ENCODE measurements around the gene KCNJ12. TPM values are rescaled to one million over a fixed set of nuclear protein-coding genes. Genes with fewer than 3 reads are reported as not detected.
"Not testable (repeated sequence)": the region's sequence is repeated elsewhere in the genome, so short reads cannot be mapped to it uniquely, and the experiment has no call there.

KCNJ12 gene
- total RNA-seq, 1 donor from 2014 or later, result not detected

GRCh38 chr17:21339011-21339410 lies 37.1 kb upstream of the KCNJ12 start:
- DNase-seq, result no peak
- H3K4me1 Mint-ChIP-seq, result no peaks in the 10 kb centered on the region
- TF ChIP-seq CTCF (IDR thresholded peaks at IDR 0.05), result no peak
- H3K36me3 Mint-ChIP-seq (ENCODE audit: low read depth), result no peaks in the 10 kb centered on the region
- H3K4me3 Mint-ChIP-seq, result no peak overlapping the region
- ChIA-PET CTCF (no interaction called here), POLR2A (no interaction called here)
- no peaks in the 10 kb centered on the region for H3K27me3 Mint-ChIP-seq
- no peak for ATAC-seq (ENCODE audit: low read depth)
- H3K27ac Mint-ChIP-seq, result no peak overlapping the region
- intact Hi-C loops (cut with micrococcal nuclease), result no loop called here
- no peaks in the 10 kb centered on the region for H3K9me3 Mint-ChIP-seq

- ATAC-seq (ENCODE audit: low read depth); intact Hi-C loops (cut with micrococcal nuclease); H3K36me3 Mint-ChIP-seq (ENCODE audit: low read depth); POLR2A ChIA-PET; H3K27ac Mint-ChIP-seq; H3K4me3 Mint-ChIP-seq; H3K9me3 Mint-ChIP-seq; CTCF ChIA-PET; DNase-seq; H3K27me3 Mint-ChIP-seq; H3K4me1 Mint-ChIP-seq: not testable (repeated sequence)
These were observed 36.6 kb upstream of the KCNJ12 start for GRCh38 chr17:21339571-21339970.

- ATAC-seq (ENCODE audit: low read depth); POLR2A ChIA-PET; H3K4me3 Mint-ChIP-seq; DNase-seq; H3K27ac Mint-ChIP-seq; H3K4me1 Mint-ChIP-seq; H3K9me3 Mint-ChIP-seq; intact Hi-C loops (cut with micrococcal nuclease); H3K36me3 Mint-ChIP-seq (ENCODE audit: low read depth); CTCF ChIA-PET; H3K27me3 Mint-ChIP-seq: not testable (repeated sequence)
These were observed 35.8 kb upstream of the KCNJ12 start for GRCh38 chr17:21340407-21340806.

- POLR2A ChIA-PET, H3K9me3 Mint-ChIP-seq, CTCF ChIA-PET: not testable (repeated sequence)
These were observed 34.9 kb upstream of the KCNJ12 start for GRCh38 chr17:21341279-21341678.

GRCh38 chr17:21341925-21342540 lies 34.1 kb upstream of the KCNJ12 start:
- H3K36me3 Mint-ChIP-seq (ENCODE audit: low read depth); intact Hi-C loops (cut with micrococcal nuclease); H3K27ac Mint-ChIP-seq; POLR2A ChIA-PET; H3K9me3 Mint-ChIP-seq; H3K27me3 Mint-ChIP-seq; H3K4me1 Mint-ChIP-seq; DNase-seq; H3K4me3 Mint-ChIP-seq; CTCF ChIA-PET; ATAC-seq (ENCODE audit: low read depth): not testable (repeated sequence)

More at GRCh38 chr17:21341279-21341678, 34.9 kb upstream of the KCNJ12 start:
- H3K27me3 Mint-ChIP-seq; H3K4me3 Mint-ChIP-seq; DNase-seq; H3K27ac Mint-ChIP-seq; H3K4me1 Mint-ChIP-seq; ATAC-seq (ENCODE audit: low read depth); intact Hi-C loops (cut with micrococcal nuclease); H3K36me3 Mint-ChIP-seq (ENCODE audit: low read depth): not testable (repeated sequence)

GRCh38 chr17:21343061-21343949 lies 32.9 kb upstream of the KCNJ12 start:
- H3K9me3 Mint-ChIP-seq; H3K4me3 Mint-ChIP-seq; H3K27me3 Mint-ChIP-seq; ATAC-seq (ENCODE audit: low read depth); H3K36me3 Mint-ChIP-seq (ENCODE audit: low read depth); CTCF ChIA-PET; DNase-seq; intact Hi-C loops (cut with micrococcal nuclease); H3K4me1 Mint-ChIP-seq; H3K27ac Mint-ChIP-seq; POLR2A ChIA-PET: not testable (repeated sequence)

GRCh38 chr17:21344801-21345200 lies 31.4 kb upstream of the KCNJ12 start:
- ATAC-seq (ENCODE audit: low read depth); H3K27ac Mint-ChIP-seq; DNase-seq; H3K4me1 Mint-ChIP-seq; H3K27me3 Mint-ChIP-seq; H3K36me3 Mint-ChIP-seq (ENCODE audit: low read depth); CTCF ChIA-PET; intact Hi-C loops (cut with micrococcal nuclease); POLR2A ChIA-PET; H3K4me3 Mint-ChIP-seq; H3K9me3 Mint-ChIP-seq: not testable (repeated sequence)

GRCh38 chr17:21345236-21345635 lies 30.9 kb upstream of the KCNJ12 start:
- Mint-ChIP-seq H3K4me1 (peaks cover 11% of the 10 kb centered on the region), H3K36me3 (ENCODE audit: low read depth) (no peaks in the 10 kb centered on the region), H3K27me3 (no peaks in the 10 kb centered on the region), H3K4me3 (peak overlapping the region; percentile 15), H3K27ac (no peak overlapping the region), H3K9me3 (no peaks in the 10 kb centered on the region)
- ChIA-PET POLR2A (no interaction called here), CTCF (no interaction called here)
- intact Hi-C loops (cut with micrococcal nuclease), result no loop called here
- TF ChIP-seq CTCF (IDR thresholded peaks at IDR 0.05), result no peak
- DNase-seq, result no peak
- ATAC-seq (ENCODE audit: low read depth), result peak; percentile 22

GRCh38 chr17:21346107-21346506 lies 30.1 kb upstream of the KCNJ12 start:
- DNase-seq; H3K4me3 Mint-ChIP-seq; H3K9me3 Mint-ChIP-seq; H3K27me3 Mint-ChIP-seq; CTCF ChIA-PET; ATAC-seq (ENCODE audit: low read depth); POLR2A ChIA-PET; intact Hi-C loops (cut with micrococcal nuclease); H3K27ac Mint-ChIP-seq; H3K36me3 Mint-ChIP-seq (ENCODE audit: low read depth): not testable (repeated sequence)
- peaks cover 11% of the 10 kb centered on the region for H3K4me1 Mint-ChIP-seq

GRCh38 chr17:21346651-21347250 lies 29.4 kb upstream of the KCNJ12 start:
- POLR2A ChIA-PET; CTCF ChIA-PET; H3K36me3 Mint-ChIP-seq (ENCODE audit: low read depth); H3K27me3 Mint-ChIP-seq; intact Hi-C loops (cut with micrococcal nuclease); DNase-seq; H3K4me3 Mint-ChIP-seq; H3K9me3 Mint-ChIP-seq; ATAC-seq (ENCODE audit: low read depth); H3K27ac Mint-ChIP-seq: not testable (repeated sequence)
- H3K4me1 Mint-ChIP-seq, result peaks cover 11% of the 10 kb centered on the region

All from activated B cell treated with CpG ODN at 0.5 μM for 24 hours (primary cell).